ENCODE measurements around the gene HCN1. TPM values are rescaled to one million over a fixed set of nuclear protein-coding genes. Genes with fewer than 3 reads are reported as not detected.
"Not testable (repeated sequence)": the region's sequence is repeated elsewhere in the genome, so short reads cannot be mapped to it uniquely, and the experiment has no call there.

The HCN1 gene
- total RNA-seq, 8 experiments from 2014 or later = 0.10 to 0.93 (median 0.54) TPM; not detected in 1

DNA sequence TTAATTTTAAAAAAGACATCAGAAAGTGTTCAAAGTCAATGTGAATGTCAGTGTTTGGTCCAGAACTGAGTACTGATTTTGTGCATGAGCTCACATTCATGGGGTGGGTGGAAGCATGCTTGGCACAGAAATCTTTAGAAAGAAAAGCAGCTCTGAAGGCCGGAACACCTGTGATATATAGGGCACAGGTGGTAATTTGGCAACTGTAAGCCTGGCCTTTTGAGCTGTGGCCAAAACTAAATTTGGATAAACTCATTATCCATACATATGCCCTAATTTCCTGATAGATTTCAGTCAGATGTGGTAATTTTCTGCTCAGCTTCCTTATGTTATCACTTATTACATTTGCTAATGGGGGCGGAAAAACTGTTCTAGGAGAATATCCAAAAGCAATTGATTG lies 211.4 kb downstream of the HCN1 start:
- in situ Hi-C loops (cut with MboI; ENCODE audit: low pct_unique_long_range_greater_than_20kb in 2 of 9, low sequenced_read_pairs in 9 of 9, unreplicated experiment in 9 of 9) = no loop called here
- ATAC-seq (replicated peaks in 6 of 8) = no peak
- no peak overlapping the region for H3K4me3 ChIP-seq
- 0 to 100% (median 93%) methylated on average over 1 to 2 of the region's 2 CpGs; no CpG with 5 or more reads in 1 of the 10 experiments for WGBS, 10 experiments
- no peaks in the 10 kb centered on the region for H3K4me1 ChIP-seq (replicated peaks in 1 of 2)
- H3K27ac ChIP-seq = no peak overlapping the region

DNA sequence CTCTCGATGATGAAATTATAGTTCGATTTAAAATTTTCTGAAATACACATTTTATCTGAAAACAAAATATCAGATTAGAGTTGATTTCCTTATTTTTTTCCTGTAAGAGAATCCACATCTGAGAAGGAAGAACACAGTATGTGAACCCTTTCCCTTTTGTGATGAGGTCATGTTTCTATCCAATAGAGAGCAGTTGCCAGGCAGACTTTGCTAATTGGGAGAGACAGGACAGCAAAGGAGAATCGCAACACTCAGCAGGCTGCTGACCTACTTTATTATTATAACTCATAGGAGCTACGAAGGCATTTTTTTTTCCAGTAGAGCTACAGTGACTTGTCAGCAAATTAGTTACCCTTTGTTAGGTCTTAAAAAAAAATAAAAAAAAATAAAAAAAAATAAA lies 242.1 kb downstream of the HCN1 start:
- Histone ChIP-seq H3K27ac (no peak overlapping the region), H3K4me1 (replicated peaks in 1 of 2) (no peaks in the 10 kb centered on the region), H3K4me3 (no peak overlapping the region)
- in situ Hi-C loops (cut with MboI; ENCODE audit: low pct_unique_long_range_greater_than_20kb in 2 of 9, low sequenced_read_pairs in 9 of 9, unreplicated experiment in 9 of 9) = no loop called here
- WGBS, 10 experiments = 0 to 70% (median 38%) methylated on average over 2 to 4 of the region's 4 CpGs
- ATAC-seq (replicated peaks in 6 of 8) = peak; percentile 48 to 100 (median 92)

DNA sequence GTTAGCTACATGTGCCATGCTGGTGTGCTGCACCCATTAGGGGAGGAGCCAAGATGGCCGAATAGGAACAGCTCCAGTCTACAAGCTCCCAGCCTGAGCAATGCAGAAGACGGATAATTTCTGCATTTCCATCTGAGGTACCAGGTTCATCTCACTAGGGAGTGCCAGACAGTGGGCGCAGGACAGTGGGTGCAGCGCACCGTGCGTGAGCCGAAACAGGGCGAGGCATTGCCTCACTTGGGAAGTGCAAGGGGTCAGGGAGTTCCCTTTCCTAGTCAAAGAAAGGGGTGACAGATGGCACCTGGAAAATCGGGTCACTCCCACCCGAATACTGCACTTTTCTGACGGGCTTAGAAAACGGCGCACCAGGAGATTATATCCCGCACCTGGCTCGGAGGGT lies 251.3 kb downstream of the HCN1 start:
- 20 to 87% (median 56%) methylated on average over 1 to 3 of the region's 15 CpGs; no CpG with 5 or more reads in 2 of the 10 experiments for WGBS, 10 experiments
- H3K27ac ChIP-seq; H3K4me3 ChIP-seq; H3K4me1 ChIP-seq (replicated peaks in 1 of 2); ATAC-seq (replicated peaks in 6 of 8); in situ Hi-C loops (cut with MboI; ENCODE audit: low pct_unique_long_range_greater_than_20kb in 2 of 9, low sequenced_read_pairs in 9 of 9, unreplicated experiment in 9 of 9): not testable (repeated sequence)

DNA sequence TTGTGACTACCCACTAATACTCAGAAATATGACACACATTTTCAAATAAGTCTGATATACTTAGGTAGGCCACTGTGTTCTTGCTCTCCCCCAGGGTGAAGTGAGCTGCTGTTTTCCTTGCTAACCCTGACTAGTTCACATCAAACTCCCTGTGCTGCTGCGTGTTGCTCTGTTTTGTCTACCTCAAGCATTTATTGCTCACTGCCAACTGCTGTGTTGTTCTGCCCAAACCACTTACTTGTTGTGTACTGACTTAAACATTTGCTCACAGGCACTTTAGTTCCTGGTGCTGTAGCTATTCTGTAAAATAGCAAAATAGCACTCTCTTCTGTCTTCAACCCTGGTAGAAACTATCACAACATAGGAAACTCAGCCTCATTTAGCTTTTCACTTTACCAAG lies 255.7 kb downstream of the HCN1 start:
- in situ Hi-C loops (cut with MboI; ENCODE audit: low pct_unique_long_range_greater_than_20kb in 2 of 9, low sequenced_read_pairs in 9 of 9, unreplicated experiment in 9 of 9) = no loop called here
- no peak overlapping the region for H3K4me3 ChIP-seq
- no peak overlapping the region for H3K27ac ChIP-seq
- 80 to 90% methylated on average over 1 of the region's 1 CpG; no CpG with 5 or more reads in 8 of the 10 experiments for WGBS, 10 experiments
- ATAC-seq (replicated peaks in 6 of 8) = no peak
- no peaks in the 10 kb centered on the region for H3K4me1 ChIP-seq (replicated peaks in 1 of 2)

DNA sequence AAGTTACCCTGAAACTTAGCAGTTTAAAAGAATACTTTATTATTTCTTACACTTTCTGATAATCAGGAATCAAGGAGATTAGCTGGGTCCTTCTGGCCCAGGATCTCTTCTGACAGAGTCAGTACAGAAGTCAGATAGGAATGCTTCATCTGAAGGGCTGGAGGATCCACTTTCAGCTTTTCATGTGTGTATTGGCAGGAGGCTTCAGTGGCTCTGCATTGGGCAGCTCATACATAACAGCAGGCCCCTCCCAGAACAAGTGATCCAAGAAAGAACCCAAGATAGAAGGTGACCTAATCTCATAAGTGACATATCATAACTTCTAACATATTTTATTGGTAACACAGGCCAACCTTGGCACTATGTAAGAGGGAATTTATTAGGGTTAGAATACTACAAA lies 258.4 kb downstream of the HCN1 start:
- no peak for ATAC-seq (replicated peaks in 6 of 8)
- Histone ChIP-seq H3K27ac (no peak overlapping the region), H3K4me1 (replicated peaks in 1 of 2) (no peaks in the 10 kb centered on the region), H3K4me3 (no peak overlapping the region)
- in situ Hi-C loops (cut with MboI; ENCODE audit: low pct_unique_long_range_greater_than_20kb in 2 of 9, low sequenced_read_pairs in 9 of 9, unreplicated experiment in 9 of 9) = no loop called here

DNA sequence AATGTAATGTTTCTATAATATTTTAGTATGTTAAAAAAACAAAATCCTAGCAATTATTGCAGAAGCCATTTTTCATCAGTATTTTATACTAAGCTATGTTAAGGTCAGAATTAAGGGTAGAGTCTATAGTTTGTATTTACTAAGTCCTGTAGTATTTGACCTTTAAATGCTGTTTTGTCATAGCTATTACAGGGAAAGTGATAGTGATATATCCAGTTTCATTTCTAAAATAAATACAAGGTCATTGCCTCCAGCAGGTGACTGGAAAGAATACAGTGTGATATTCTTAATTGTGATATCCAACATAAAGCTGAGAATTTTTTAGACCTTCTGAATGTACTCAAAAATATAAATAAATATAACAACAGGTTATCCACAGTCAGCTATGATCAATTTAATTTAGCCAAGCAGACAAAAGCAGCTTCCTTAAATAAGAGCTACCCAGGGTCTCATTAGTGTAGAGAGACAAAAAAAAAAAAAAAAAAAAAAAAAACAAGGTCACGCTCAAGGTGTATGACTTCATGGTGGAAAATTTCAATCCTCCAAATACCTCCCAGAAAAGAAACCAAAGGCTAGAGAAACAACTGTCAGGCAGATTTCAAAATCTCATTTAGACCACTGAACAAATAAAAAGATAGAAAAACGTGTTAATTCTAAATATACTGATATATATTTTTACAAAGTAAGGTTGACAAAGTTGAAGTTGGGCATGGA lies 278.7 kb downstream of the HCN1 start:
- 16 to 100% (median 50%) methylated on average over 1 to 2 of the region's 2 CpGs; no CpG with 5 or more reads in 1 of the 10 experiments for WGBS, 10 experiments
- Histone ChIP-seq H3K27ac (no peak overlapping the region), H3K4me1 (replicated peaks in 1 of 2) (no peaks in the 10 kb centered on the region), H3K4me3 (no peak overlapping the region)
- ATAC-seq (replicated peaks in 6 of 8) = no peak
- in situ Hi-C loops (cut with MboI; ENCODE audit: low pct_unique_long_range_greater_than_20kb in 2 of 9, low sequenced_read_pairs in 9 of 9, unreplicated experiment in 9 of 9) = no loop called here

DNA sequence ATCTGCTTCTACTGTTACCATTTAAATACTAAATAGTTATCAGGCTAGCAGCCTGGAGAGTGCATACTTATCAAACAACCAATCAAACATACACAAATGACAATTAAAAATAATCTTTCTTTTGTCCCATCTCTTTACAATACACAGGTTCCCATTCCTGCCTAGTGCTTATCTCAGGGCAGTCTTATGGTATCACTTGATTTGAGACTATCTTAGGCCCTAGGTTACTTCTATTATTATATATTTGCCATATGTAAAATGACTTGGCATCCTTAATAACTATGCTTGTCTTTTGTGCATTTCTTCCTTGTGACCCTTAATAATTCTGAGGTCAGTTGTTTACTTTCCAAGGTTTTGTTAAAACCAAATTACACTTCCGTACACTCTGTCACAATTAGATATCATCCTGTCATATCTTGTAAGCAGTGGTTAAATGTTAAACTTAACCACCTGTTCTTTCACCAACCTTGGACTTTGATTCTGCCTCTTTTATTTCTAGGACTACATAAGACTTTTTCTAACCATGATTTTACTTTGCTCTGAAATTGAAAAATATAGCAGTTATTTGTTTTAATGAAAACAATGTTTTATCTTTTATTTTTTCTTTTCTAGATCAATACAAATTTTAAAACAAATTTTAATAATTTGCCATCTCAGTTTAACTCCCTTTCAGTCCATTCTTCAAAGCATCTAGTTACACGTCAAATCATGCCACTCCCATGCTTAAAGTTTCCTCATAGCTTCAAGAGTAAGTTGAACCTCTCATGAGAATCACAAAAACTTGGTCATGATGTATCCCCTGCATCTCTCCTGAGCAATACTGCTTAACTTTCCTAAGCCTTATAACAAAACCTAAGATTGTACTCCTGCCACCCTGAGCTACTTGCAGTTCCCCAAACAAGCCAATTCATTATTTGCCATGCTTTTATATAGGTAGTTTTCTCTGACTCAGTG lies 281.3 kb downstream of the HCN1 start:
- WGBS, 10 experiments = 3 to 100% (median 79%) methylated on average over 2 of the region's 2 CpGs; no CpG with 5 or more reads in 1 of the 10 experiments
- in situ Hi-C loops (cut with MboI; ENCODE audit: low pct_unique_long_range_greater_than_20kb in 2 of 9, low sequenced_read_pairs in 9 of 9, unreplicated experiment in 9 of 9) = no loop called here
- H3K4me1 ChIP-seq (replicated peaks in 1 of 2) = no peaks in the 10 kb centered on the region
- H3K27ac ChIP-seq = no peak overlapping the region
- no peak for ATAC-seq (replicated peaks in 6 of 8)
- H3K4me3 ChIP-seq = no peak overlapping the region

DNA sequence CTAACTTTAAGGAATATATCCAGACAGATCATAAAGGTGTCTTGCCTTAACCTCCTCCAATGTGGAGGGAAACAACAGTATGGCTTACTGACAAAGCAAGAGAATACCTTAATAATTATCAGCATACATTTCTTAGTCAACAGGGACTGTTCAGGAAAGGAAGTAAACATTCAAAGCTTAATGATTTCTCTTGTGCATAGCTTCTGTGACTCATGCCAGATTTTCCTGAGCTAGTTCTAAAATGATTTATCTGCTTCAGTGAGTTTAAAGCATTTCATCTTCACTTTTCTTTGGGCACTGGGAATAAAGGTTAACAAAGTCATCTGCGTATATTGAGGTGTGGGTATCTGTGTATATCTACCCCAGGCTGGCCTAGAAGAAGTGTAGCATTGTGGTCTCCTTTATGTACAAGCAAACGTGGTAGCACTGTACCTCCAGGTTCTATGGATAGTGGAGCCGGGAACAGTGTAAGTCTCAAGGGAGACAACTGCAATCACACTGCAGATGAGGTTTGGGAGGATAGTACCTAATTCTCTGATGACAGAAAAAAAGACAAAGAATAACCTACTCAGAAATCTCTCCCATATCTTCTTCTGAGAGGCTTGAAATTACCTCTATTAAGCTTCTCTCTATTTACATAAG lies 284.1 kb downstream of the HCN1 start:
- 8 to 80% (median 50%) methylated on average over 1 to 3 of the region's 3 CpGs; no CpG with 5 or more reads in 3 of the 10 experiments for WGBS, 10 experiments
- H3K4me3 ChIP-seq = no peak overlapping the region
- H3K27ac ChIP-seq = no peak overlapping the region
- peak in 4 of 8 experiments; percentile 9 to 58 (median 50) for ATAC-seq (replicated peaks in 6 of 8)
- in situ Hi-C loops (cut with MboI; ENCODE audit: low pct_unique_long_range_greater_than_20kb in 2 of 9, low sequenced_read_pairs in 9 of 9, unreplicated experiment in 9 of 9) = no loop called here
- H3K4me1 ChIP-seq (replicated peaks in 1 of 2) = no peaks in the 10 kb centered on the region

DNA sequence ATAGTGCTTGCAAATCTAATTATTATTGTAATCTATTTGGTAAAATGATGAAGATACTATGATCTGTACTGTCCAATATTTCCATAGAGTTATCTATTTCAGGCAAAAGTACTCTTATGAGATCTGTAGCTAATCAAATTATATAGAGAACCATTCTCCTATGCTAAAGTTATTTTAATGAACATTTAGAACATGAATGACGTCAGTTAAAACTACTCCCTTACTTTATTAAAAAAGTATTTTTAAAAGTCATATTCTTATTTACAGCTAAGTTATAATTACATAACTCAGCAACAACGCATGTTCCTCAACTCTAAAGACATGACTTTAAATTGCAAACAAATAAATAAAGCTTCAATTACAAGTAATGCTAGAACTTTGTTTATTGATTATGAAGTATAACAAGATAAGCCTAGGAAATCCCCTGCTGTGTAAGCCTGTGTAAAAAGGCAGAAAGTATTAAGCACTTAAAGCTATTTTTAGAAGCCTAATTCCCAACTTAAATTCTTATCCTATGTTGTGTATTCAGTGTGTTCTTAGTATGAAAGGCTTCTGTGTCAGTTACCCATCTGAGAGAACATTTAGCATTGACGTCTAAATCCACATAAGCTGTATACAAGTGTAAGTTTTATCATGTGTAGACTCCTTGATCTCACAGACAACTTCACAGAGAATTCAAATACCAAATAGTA lies 285.7 kb downstream of the HCN1 start:
- Histone ChIP-seq H3K4me1 (replicated peaks in 1 of 2) (no peaks in the 10 kb centered on the region), H3K27ac (no peak overlapping the region), H3K4me3 (no peak overlapping the region)
- in situ Hi-C loops (cut with MboI; ENCODE audit: low pct_unique_long_range_greater_than_20kb in 2 of 9, low sequenced_read_pairs in 9 of 9, unreplicated experiment in 9 of 9) = no loop called here
- ATAC-seq (replicated peaks in 6 of 8) = no peak
- WGBS, 10 experiments = 0 to 100% (median 77%) methylated on average over 2 to 3 of the region's 3 CpGs; no CpG with 5 or more reads in 1 of the 10 experiments

DNA sequence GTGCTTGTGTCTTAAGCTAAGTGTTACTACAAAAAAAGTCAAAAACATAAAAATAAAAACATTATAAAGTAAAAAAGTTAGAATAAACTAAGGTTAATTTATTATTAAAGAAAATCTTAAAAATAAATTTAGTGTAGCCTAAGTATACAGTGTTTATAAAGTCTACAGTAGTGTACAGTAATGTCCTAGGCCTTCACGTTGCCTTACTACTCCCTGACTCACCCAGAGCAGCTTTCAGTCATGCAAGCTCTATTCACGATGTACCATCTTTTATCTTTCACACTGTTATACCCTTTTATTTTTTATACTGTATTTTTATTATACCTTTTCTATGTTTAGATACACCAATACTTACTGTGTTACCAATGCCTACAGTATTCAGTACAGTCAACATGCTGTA lies 288.1 kb downstream of the HCN1 start:
- Histone ChIP-seq H3K4me1 (replicated peaks in 1 of 2) (no peaks in the 10 kb centered on the region), H3K27ac (no peak overlapping the region), H3K4me3 (no peak overlapping the region)
- in situ Hi-C loops (cut with MboI; ENCODE audit: low pct_unique_long_range_greater_than_20kb in 2 of 9, low sequenced_read_pairs in 9 of 9, unreplicated experiment in 9 of 9) = no loop called here
- no peak for ATAC-seq (replicated peaks in 6 of 8)
- WGBS, 10 experiments = 0 to 100% (median 71%) methylated on average over 1 to 2 of the region's 2 CpGs; no CpG with 5 or more reads in 1 of the 10 experiments

DNA sequence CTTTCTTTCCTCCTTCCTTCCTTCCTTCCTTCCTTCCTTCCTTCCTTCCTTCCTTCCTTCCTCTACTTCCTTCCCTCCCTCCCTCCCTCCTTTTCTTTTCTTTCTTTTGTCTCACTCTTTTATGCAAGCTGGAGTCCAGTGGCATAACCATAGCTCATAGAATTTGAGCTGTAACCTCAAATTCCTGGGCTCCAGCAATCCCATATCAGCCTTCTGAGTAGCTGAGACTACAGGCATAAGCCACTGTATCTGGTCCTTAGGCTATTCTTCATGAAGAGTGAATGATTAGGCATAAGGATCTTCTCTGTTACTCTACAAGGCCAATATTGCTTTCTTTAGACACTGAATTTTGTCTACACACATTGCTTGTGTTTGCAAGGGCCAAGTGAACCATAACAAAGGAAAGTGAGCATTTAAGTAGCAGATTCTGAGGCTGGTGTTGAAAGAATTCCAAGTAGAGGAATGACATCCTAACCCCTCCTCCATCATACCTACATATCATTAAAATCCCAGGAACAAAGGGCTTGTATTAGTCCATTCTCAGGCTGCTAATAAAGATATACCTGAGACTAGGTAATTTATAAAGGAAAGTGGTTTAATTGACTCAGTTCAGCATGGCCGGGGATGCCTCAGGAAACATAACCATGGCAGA lies 293.2 kb downstream of the HCN1 start:
- 0 to 100% (median 50%) methylated on average over 1 of the region's 1 CpG; no CpG with 5 or more reads in 6 of the 10 experiments for WGBS, 10 experiments
- in situ Hi-C loops (cut with MboI; ENCODE audit: low pct_unique_long_range_greater_than_20kb in 2 of 9, low sequenced_read_pairs in 9 of 9, unreplicated experiment in 9 of 9) = no loop called here

DNA sequence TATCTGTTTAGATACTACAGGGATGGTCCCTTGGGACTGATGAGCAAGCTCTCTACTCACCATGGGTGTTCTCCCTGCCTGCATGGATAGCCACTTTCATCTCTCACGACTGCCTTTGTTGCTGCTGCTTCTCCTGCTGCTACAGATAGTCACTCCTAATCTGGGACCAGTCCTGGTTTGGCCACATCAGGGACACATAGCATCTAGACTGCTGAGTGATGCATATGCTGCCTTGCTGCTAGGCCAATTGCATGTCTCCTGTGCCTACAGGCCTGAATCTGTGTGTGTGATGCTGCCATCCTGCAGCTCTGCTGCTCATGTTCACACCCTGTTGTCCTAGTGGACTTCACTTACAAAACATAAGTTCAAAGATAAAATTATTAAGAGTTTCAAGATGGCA lies 297.1 kb downstream of the HCN1 start:
- H3K4me1 ChIP-seq (replicated peaks in 1 of 2) = no peaks in the 10 kb centered on the region
- WGBS, 10 experiments = 0 to 40% (median 14%) methylated on average over 1 of the region's 1 CpG; no CpG with 5 or more reads in 7 of the 10 experiments
- in situ Hi-C loops (cut with MboI; ENCODE audit: low pct_unique_long_range_greater_than_20kb in 2 of 9, low sequenced_read_pairs in 9 of 9, unreplicated experiment in 9 of 9) = no loop called here

More for the DNA sequence above, 293.2 kb downstream of the HCN1 start:
- no peak overlapping the region for H3K4me3 ChIP-seq
- ATAC-seq (replicated peaks in 6 of 8) = no peak
- H3K27ac ChIP-seq = no peak overlapping the region
- H3K4me1 ChIP-seq (replicated peaks in 1 of 2) = no peaks in the 10 kb centered on the region

More for the DNA sequence above, 297.1 kb downstream of the HCN1 start:
- ATAC-seq (replicated peaks in 6 of 8) = peak in 1 of 8 experiments; percentile 31
- no peak overlapping the region for H3K27ac ChIP-seq
- no peak overlapping the region for H3K4me3 ChIP-seq
